Activated naive CD4-positive, alpha-beta T cell treated with anti-CD3 and anti-CD28 coated beads, Interleukin-2, amount 50 U/mL, for 72 hours (primary cell): Measurements from ENCODE around the gene ANKRD12. TPM values are rescaled to one million over a fixed set of nuclear protein-coding genes. Genes with fewer than 3 reads are reported as not detected.

Experiments used
- ATAC-seq, 2 donors: fragments of 150-1000 bp; cut with Tn5 transposase; 2 replicates each; pipeline ENCODE4 v1.10.0; 2021; ENCODE audit warnings: mild to moderate bottlenecking in 2 of 2, moderate library complexity in 2 of 2
- DNase-seq, 2 donors: peaks; one replicate each; pipeline ENCODE4 v3.0.0; 2021 to 2022; ENCODE audit warnings: low spot score in 2 of 2
- H3K27ac Mint-ChIP-seq, 2 donors: one replicate each; pipeline ENCODE4 v1.8.0; 2022; ENCODE audit warnings: mild to moderate bottlenecking in 2 of 2, mixed read lengths in 2 of 2
- H3K36me3 Mint-ChIP-seq, 2 donors: one replicate each; pipeline ENCODE4 v1.8.0; 2022; ENCODE audit warnings: mixed read lengths in 2 of 2
- H3K9me3 Mint-ChIP-seq, 2 donors: one replicate each; pipeline ENCODE4 v1.8.0; 2022; ENCODE audit warnings: mixed read lengths in 2 of 2
- total RNA-seq, 2 donors: library from RNA; stranded (reverse); gene quantifications; one replicate each; pipeline ENCODE4 v1.2.3, GENCODE V29; 2022

ANKRD12 gene
- total RNA-seq, 2 donors from 2014 or later, result 63.7 to 72.3 TPM

GRCh38 chr18:9221661-9222060 is 85.1 kb downstream of the ANKRD12 start:
- Mint-ChIP-seq H3K36me3 (peaks cover 14 to 35% of the 10 kb centered on the region in 2 donors), H3K9me3 (no peaks in the 10 kb centered on the region), H3K27ac (peak overlapping the region in 1 of 2 donors; percentile 39)
- ATAC-seq, result no peak
- no peak for DNase-seq

DNA sequence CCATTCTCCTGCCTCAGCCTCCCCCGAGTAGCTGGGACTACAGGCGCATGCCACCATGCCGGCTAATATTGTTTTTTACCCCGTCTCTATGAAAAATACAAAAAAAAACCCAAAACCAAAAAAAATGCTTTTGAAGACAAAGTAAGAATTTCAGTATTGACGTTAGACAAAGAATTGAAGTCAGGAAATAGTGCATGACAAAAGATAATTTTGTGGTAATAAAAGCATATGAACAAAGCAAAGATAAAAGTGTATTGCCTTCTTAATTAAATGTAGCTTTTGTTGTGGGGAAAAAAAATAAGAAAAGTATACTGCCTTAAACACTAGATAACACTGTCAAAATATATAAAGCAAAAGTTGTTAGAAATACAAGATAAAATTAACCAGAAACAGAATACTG is 86.8 kb downstream of the ANKRD12 start:
- H3K9me3 Mint-ChIP-seq, result no peaks in the 10 kb centered on the region
- H3K36me3 Mint-ChIP-seq, result peaks cover 23 to 46% of the 10 kb centered on the region in 2 donors
- no peak for DNase-seq
- no peak for ATAC-seq
- no peak overlapping the region for H3K27ac Mint-ChIP-seq

GRCh38 chr18:9226463-9226862 is 89.9 kb downstream of the ANKRD12 start:
- no peak for DNase-seq
- ATAC-seq, result no peak
- Mint-ChIP-seq H3K9me3 (peaks cover 14 to 15% of the 10 kb centered on the region in 2 donors), H3K27ac (no peak overlapping the region), H3K36me3 (peaks cover 34 to 56% of the 10 kb centered on the region in 2 donors)

- ATAC-seq (no peak), DNase-seq (no peak)
- Mint-ChIP-seq H3K27ac (no peak overlapping the region), H3K9me3 (peaks cover 15 to 23% of the 10 kb centered on the region in 2 donors), H3K36me3 (peaks cover 48 to 66% of the 10 kb centered on the region in 2 donors)
These were observed 95.4 kb downstream of the ANKRD12 start for GRCh38 chr18:9231852-9232486.

DNA sequence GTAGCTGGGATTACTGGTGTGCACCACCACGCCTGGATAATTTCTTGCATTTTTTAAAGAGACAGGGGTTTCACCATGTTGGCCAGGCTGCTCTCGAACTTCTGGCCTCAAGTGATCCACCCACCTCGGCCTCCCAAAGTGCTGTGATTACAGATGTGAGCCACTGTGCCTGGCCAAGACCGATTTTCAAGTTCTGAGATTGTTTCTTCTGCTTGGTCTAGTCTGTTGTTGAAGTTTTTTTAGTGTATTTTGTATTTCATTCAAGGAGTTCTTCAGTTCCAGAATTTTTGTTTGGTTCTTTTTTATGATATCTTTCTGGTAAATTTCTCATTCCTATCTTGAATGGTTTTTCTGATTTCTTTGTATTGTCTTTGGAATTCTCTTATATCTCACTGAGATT is 96.4 kb downstream of the ANKRD12 start:
- ATAC-seq, result no peak
- H3K27ac Mint-ChIP-seq, result no peak overlapping the region
- DNase-seq, result no peak

DNA sequence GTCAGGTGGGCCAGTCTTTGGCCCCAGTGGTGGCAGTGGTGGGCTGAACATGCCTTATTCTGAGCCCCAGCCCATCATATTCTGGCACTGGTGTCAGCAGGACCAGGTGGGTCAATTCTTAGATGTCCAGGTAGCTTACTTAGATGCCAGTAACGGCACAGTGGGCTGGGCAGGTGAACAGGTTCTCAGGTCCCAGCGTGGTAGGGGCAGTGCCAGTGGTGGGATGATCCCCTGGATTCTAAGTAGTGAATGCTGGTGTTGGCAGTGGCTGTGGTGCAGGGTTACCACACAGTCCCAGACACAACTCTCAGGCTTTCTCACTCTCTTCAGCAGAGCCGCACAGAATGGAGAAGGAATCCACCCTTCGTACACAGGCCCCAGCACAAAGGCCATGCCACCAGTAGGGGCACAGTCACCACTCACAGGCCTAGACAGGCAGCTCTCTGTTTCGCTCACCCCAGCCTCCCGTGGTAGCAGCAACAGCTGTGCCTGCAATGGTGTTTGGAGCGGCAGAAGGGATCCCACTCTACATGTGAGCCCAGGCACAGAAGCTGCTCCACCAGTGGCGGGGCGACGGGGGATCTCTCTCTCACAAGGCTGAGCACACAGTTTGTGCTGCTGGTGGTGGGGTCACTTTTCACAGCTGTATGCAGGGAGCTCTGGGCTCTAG is 97.3 kb downstream of the ANKRD12 start:
- peak overlapping the region in 1 of 2 donors; percentile 9 for H3K27ac Mint-ChIP-seq
- peaks cover 15 to 23% of the 10 kb centered on the region in 2 donors for H3K9me3 Mint-ChIP-seq

More for the DNA sequence above, 96.4 kb downstream of the ANKRD12 start:
- peaks cover 43 to 61% of the 10 kb centered on the region in 2 donors for H3K36me3 Mint-ChIP-seq
- peaks cover 15 to 23% of the 10 kb centered on the region in 2 donors for H3K9me3 Mint-ChIP-seq

GRCh38 chr18:9234528-9234927 is 97.9 kb downstream of the ANKRD12 start:
- Mint-ChIP-seq H3K27ac (no peak overlapping the region), H3K36me3 (peaks cover 32 to 52% of the 10 kb centered on the region in 2 donors), H3K9me3 (peaks cover 11 to 18% of the 10 kb centered on the region in 2 donors)
- ATAC-seq (no peak), DNase-seq (no peak)

More for the DNA sequence above, 97.3 kb downstream of the ANKRD12 start:
- peak in 1 of 2 donors; percentile 30 for ATAC-seq
- no peak for DNase-seq
- peaks cover 38 to 58% of the 10 kb centered on the region in 2 donors for H3K36me3 Mint-ChIP-seq

DNA sequence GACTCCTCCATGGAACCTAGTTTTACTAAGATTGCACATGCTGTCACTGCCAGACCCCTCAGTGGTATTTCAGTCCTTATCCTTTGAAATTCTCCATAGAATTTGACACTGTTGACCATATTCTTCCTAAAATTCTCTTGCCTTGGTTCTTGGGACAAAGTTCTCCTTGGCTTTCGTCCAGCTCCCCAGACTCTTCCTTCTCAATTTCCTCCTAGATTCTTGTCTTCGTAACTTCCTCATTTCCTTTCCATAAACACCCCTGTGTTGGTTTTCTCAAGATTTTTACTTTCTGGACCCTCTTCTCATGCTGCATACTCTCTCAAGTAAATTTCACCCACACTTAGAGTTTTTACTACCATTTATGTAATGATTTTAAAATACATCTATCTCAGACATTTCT is 101.4 kb downstream of the ANKRD12 start:
- H3K9me3 Mint-ChIP-seq, result no peaks in the 10 kb centered on the region
- ATAC-seq (no peak), DNase-seq (no peak)
- H3K27ac Mint-ChIP-seq, result no peak overlapping the region
- H3K36me3 Mint-ChIP-seq, result peaks cover 8 to 20% of the 10 kb centered on the region in 2 donors

DNA sequence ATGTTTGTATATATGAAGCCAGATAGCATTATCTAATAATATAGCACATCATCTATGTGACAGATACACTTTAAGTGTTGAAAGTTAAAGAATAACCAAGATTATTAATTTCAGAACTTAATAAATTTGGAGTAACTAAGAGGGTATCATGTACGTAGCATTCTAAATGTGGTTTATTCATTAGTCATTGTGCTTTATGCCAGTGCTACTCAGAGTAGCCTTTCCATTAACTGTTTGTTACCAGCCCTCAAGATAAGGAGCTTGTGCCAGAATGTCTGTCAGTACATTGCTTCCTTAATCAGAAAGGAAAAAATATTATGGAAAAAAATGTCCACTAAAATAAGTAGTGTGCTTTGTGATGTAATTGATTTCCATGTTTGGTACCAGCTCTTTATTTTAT is 103.1 kb downstream of the ANKRD12 start:
- Mint-ChIP-seq H3K9me3 (no peaks in the 10 kb centered on the region), H3K36me3 (peaks cover 5 to 26% of the 10 kb centered on the region in 2 donors), H3K27ac (no peak overlapping the region)
- ATAC-seq (no peak), DNase-seq (no peak)

GRCh38 chr18:9240270-9240669 is 103.7 kb downstream of the ANKRD12 start:
- Mint-ChIP-seq H3K9me3 (no peaks in the 10 kb centered on the region), H3K27ac (no peak overlapping the region), H3K36me3 (peaks cover 5 to 26% of the 10 kb centered on the region in 2 donors)
- ATAC-seq, result peak; percentile 33 to 66
- DNase-seq, result no peak

GRCh38 chr18:9243029-9243428 is 106.4 kb downstream of the ANKRD12 start:
- Mint-ChIP-seq H3K27ac (peak overlapping the region; percentile 36 to 45), H3K36me3 (peaks cover 5 to 29% of the 10 kb centered on the region in 2 donors), H3K9me3 (no peaks in the 10 kb centered on the region)
- DNase-seq, result no peak
- no peak for ATAC-seq

GRCh38 chr18:9244376-9244775 is 107.8 kb downstream of the ANKRD12 start:
- peak in 1 of 2 donors; percentile 28 for ATAC-seq
- DNase-seq, result no peak
- no peaks in the 10 kb centered on the region for H3K9me3 Mint-ChIP-seq
- H3K36me3 Mint-ChIP-seq, result peaks cover 5 to 26% of the 10 kb centered on the region in 2 donors
- H3K27ac Mint-ChIP-seq, result peak overlapping the region in 1 of 2 donors; percentile 29

- DNase-seq (no peak), ATAC-seq (no peak)
- Mint-ChIP-seq H3K27ac (no peak overlapping the region), H3K36me3 (peaks cover 12 to 42% of the 10 kb centered on the region in 2 donors), H3K9me3 (no peaks in the 10 kb centered on the region)
These were observed 112.1 kb downstream of the ANKRD12 start for GRCh38 chr18:9248661-9249060.

DNA sequence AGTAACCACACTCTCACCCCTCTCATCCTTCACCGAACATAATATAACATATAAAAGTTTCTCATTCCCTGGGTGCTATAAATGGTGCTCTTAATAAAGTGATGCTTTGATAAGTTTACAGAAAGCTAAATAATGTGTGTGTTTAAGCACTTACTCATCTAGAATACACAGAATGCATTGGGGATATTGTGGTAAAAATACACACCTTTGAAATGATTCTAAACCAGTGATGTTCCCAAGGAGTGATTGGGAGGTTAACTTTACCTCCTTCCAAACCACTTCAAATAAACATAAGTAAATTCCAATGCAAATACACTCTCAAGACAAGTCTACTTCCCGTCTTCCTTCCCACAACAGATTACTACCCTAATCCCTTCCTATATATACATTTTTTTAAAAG is 112.7 kb downstream of the ANKRD12 start:
- DNase-seq, result no peak
- Mint-ChIP-seq H3K36me3 (peaks cover 15 to 39% of the 10 kb centered on the region in 2 donors), H3K27ac (peak overlapping the region in 1 of 2 donors; percentile 22), H3K9me3 (peaks cover 0 to 3% of the 10 kb centered on the region in 2 donors)
- ATAC-seq, result no peak

DNA sequence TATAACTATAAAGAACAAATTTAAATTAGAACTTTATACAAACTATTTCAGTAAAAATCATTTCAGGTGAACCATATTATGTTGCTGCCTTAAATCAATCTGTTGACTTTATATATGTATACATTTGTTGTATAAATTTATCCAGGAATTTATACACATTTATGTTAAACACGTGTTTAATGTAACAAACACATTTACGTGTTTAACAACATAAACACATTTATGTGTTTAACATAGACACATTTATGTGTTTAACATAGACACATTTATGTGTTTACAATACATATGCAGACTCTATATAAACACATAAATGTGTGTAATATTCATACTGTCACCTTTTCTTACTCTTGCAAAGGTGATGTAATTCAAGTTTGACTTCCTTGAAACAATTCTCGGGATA is 122.6 kb downstream of the ANKRD12 start:
- peaks cover 4 to 15% of the 10 kb centered on the region in 2 donors for H3K9me3 Mint-ChIP-seq
- ATAC-seq, result no peak
- H3K27ac Mint-ChIP-seq, result no peak overlapping the region
- DNase-seq, result no peak
- H3K36me3 Mint-ChIP-seq, result peaks cover 41 to 47% of the 10 kb centered on the region in 2 donors

- Mint-ChIP-seq H3K9me3 (peaks cover 4 to 7% of the 10 kb centered on the region in 2 donors), H3K27ac (peak overlapping the region; percentile 44 to 61), H3K36me3 (peaks cover 30 to 45% of the 10 kb centered on the region in 2 donors)
- ATAC-seq (peak in 1 of 2 donors; percentile 33), DNase-seq (no peak)
These were observed 124.1 kb downstream of the ANKRD12 start for GRCh38 chr18:9260388-9261380.
